H1 (cell line): Measurements from ENCODE around the gene OCIAD1. TPM values are rescaled to one million over a fixed set of nuclear protein-coding genes. Genes with fewer than 3 reads are reported as not detected.

Experiments
- BRCA1 ChIP-seq: IDR thresholded peaks from 2 replicates; pipeline ENCODE4 v1.6.1; 2012; ENCODE audit warnings: low read depth, low read length, improper control_type of control experiment
- CBX8 ChIP-seq: fragments of 300-800, 300-1000 bp; sonication (generic); IDR thresholded peaks from 2 replicates; pipeline ENCODE4 v1.7.1; 2016; ENCODE audit warnings: low read depth, low read length, borderline replicate concordance
- CEBPB ChIP-seq: IDR thresholded peaks from 2 replicates; pipeline ENCODE4 v1.6.1; 2012; ENCODE audit warnings: low read depth, low read length
- CHD7 ChIP-seq: fragments of 300-600 bp; sonication (generic); IDR thresholded peaks from 2 replicates; pipeline ENCODE4 v1.7.1; 2012; ENCODE audit warnings: low read length, moderate library complexity, mild to moderate bottlenecking, inconsistent platforms; ENCODE audit not compliant: insufficient replicate concordance
- EZH2 ChIP-seq: fragments of 200-600 bp; sonication (generic); IDR thresholded peaks from 2 replicates; pipeline ENCODE4 v1.7.1; 2012; ENCODE audit warnings: low read depth, mild to moderate bottlenecking, moderate library complexity, low read length, inconsistent platforms; ENCODE audit not compliant: severe bottlenecking
- NANOG ChIP-seq: IDR thresholded peaks from 2 replicates; pipeline ENCODE4 v1.6.1; 2011; ENCODE audit warnings: low read length, low read depth, mild to moderate bottlenecking, inconsistent platforms; ENCODE audit not compliant: insufficient read depth, poor library complexity, severe bottlenecking
- SIX5 ChIP-seq: IDR thresholded peaks from 2 replicates; pipeline ENCODE4 v1.6.1; 2011; ENCODE audit warnings: mild to moderate bottlenecking, low read depth, low read length
- polyA plus RNA-seq, 7 experiments: library from polyadenylated mRNA; depleted of rRNA in 3 of 7; stranded (reverse) in 5 of 7; unstranded in 2 of 7; fragments of >200 nt in 5 of 7; fragments of 200-250 nt in 2 of 7; gene quantifications; 1 replicate in 5 of 7; 2 replicates in 1 of 7; 4 replicates in 1 of 7; pipeline versions ENCODE4 v1.2.1 to v1.2.3, GENCODE V29; 2011 to 2013; ENCODE audit warnings: missing spikeins in 2 of 7, mixed read lengths in 2 of 7
- total RNA-seq: library from RNA; stranded (reverse); fragmentation: NEBNext Ultra II Directional; extraction: Animal tissue kit (Norgen Biotek cat#: 25700); gene quantifications from 2 replicates; pipeline ENCODE4 v1.2.1, GENCODE V29; 2021

Gene OCIAD1
- total and polyA plus RNA-seq, 2 of the 8 experiments (the other 6 are each of a cell fraction or from before 2014, with no cell fraction given): 79.9 to 163 TPM

DNA sequence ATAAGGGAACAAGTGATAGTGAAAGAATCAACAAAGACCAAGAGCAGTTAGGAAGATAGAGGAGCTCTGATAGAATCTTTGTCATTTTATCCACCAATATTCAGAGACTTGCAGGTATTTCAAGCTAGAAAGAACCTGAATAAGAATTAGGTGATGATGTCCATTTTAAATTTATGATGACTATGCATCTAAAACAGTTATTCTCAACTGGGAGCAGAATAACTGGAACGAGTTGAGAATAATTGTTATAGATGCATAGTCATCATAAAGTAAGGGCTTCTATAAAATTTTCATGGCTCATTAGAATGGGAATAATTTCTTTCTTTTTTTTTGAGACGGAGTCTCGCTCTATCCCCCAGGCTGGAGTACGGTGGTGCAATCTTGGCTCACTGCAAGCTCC lies 5.8 kb downstream of the OCIAD1 start (continued):
- no peak for TF ChIP-seq BRCA1
- no peak for TF ChIP-seq NANOG
- no peak for TF ChIP-seq CEBPB
- no peak for TF ChIP-seq EZH2
- no peak for TF ChIP-seq CHD7
- TF ChIP-seq CBX8: no peak
- no peak for TF ChIP-seq SIX5
